Tibial nerve (tissue), 4 donors: Measurements from ENCODE around the gene INPP4A.

Source experiments
- EP300 ChIP-seq, 2 donors: sonication (generic); formaldehyde crosslinking; IDR thresholded peaks; one replicate each; pipeline ENCODE4 v1.6.1; 2017; ENCODE audit warnings: antibody characterized with exemption in 2 of 2, mild to moderate bottlenecking in 1 of 2
- TF ChIP-seq, protein P1 (sequence below), 5 experiments: fragments of 200-600 bp in 3 of 5; fragments of 450-650 bp in 2 of 5; sonication (generic) in 3 of 5; IDR thresholded peaks; one replicate each; pipeline ENCODE4 v1.5.1; 2016 to 2019; ENCODE audit warnings: antibody characterized with exemption in 5 of 5, mild to moderate bottlenecking in 3 of 5, moderate library complexity in 2 of 5

- TF ChIP-seq, protein P1, sequence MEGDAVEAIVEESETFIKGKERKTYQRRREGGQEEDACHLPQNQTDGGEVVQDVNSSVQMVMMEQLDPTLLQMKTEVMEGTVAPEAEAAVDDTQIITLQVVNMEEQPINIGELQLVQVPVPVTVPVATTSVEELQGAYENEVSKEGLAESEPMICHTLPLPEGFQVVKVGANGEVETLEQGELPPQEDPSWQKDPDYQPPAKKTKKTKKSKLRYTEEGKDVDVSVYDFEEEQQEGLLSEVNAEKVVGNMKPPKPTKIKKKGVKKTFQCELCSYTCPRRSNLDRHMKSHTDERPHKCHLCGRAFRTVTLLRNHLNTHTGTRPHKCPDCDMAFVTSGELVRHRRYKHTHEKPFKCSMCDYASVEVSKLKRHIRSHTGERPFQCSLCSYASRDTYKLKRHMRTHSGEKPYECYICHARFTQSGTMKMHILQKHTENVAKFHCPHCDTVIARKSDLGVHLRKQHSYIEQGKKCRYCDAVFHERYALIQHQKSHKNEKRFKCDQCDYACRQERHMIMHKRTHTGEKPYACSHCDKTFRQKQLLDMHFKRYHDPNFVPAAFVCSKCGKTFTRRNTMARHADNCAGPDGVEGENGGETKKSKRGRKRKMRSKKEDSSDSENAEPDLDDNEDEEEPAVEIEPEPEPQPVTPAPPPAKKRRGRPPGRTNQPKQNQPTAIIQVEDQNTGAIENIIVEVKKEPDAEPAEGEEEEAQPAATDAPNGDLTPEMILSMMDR (IDR thresholded peaks at IDR 0.05): no peak
- no peak for TF ChIP-seq EP300 (IDR thresholded peaks at IDR 0.05)
These were observed 12.5 kb downstream of the INPP4A start for GRCh38 chr2:98457045-98457696.
